HG02973 (cell line): ENCODE measurements around the gene SLC18A2.

Source experiments
- ATAC-seq: cut with Tn5 transposase; IDR thresholded peaks from one replicate; pipeline ENCODE4 v1.9.1; 2021; ENCODE audit warnings: moderate library complexity; ENCODE audit not compliant: unreplicated experiment

Gene SLC18A2

GRCh38 chr10:117237401-117237991 is 3.4 kb upstream of the SLC18A2 start:
- ATAC-seq: peak; percentile 75

GRCh38 chr10:117239051-117239450 is 1.9 kb upstream of the SLC18A2 start:
- no peak for ATAC-seq

GRCh38 chr10:117239721-117240620 is 943 bp upstream of the SLC18A2 start:
- ATAC-seq: no peak

GRCh38 chr10:117241541-117242462 is 888 bp downstream of the SLC18A2 start:
- ATAC-seq: no peak

GRCh38 chr10:117242463-117242832 is 1.5 kb downstream of the SLC18A2 start:
- ATAC-seq: no peak

DNA sequence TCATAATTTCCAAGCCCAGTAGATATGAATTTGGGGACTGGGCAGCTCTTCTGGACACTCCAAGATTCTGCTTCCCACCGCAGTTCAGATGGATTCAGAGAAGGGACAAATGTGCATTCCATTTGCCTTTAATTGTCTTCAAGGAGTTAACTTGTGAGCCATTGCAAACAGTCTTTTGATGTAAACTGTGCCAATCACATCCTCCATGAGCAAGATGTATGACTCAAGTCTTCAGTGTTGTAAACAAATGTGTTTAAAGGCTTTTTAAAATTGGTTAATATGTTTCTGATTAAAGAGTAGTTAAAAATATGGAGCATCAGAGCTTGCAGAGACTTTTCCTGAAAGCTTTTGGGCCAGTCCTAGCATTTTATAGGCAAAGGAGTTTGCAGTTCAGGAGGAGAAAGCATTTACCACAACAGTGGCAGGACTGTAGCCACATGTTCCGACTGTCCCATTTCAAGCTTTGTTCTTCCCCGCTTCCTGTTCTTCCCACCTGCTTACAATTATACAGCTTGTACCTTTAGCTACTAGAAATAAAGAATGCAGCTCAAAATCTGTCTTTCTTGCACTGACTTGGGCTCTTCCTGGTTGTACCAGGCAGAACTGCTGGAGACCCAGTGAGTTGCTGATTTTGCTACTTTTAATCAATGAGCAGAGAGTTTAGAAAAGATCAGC is 6.2 kb downstream of the SLC18A2 start:
- no peak for ATAC-seq

GRCh38 chr10:117248750-117249465 is 8.0 kb downstream of the SLC18A2 start:
- no peak for ATAC-seq

- no peak for ATAC-seq
Measured at GRCh38 chr10:117249493-117250093, 8.7 kb downstream of the SLC18A2 start.

DNA sequence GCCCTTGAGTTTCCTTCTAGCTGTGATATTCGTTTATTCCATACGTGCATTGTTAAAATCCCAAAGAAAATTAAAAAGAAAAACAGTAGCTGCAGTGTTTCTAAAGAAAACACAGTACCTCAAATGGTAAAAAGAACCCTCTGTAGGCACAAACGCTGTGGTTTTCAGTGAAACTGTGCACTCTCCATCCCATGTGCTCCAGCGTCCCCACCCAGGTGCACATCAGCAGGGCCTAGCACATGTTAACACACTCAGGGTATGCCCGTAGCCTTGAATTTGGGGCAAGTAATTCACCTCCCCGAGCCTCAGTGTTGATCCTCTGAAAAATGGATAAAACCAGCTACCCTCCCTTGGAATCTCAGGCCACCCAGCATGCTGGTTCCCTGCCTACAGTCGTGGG is 9.5 kb downstream of the SLC18A2 start:
- ATAC-seq: no peak

DNA sequence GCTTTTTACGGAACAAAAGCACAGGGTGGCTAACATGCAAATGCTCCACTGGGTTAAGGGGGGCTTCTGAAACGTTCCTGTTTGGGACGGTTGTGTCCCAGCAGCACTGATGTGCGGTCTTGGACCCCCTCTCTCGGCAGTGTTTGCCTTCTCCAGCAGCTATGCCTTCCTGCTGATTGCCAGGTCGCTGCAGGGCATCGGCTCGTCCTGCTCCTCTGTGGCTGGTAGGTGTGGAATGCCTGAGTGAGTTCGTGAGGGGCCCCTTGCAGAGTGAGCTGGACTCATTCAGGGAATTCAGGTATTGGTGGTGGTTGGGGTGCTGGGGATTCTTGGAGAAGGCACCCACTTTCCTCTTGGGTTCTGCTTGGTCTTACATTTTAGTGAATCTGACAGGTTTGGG is 13.0 kb downstream of the SLC18A2 start:
- ATAC-seq: no peak

- no peak for ATAC-seq
Measured at GRCh38 chr10:117254338-117254737, 13.4 kb downstream of the SLC18A2 start.

- ATAC-seq: no peak
Measured at GRCh38 chr10:117254774-117255735, 14.1 kb downstream of the SLC18A2 start.

DNA sequence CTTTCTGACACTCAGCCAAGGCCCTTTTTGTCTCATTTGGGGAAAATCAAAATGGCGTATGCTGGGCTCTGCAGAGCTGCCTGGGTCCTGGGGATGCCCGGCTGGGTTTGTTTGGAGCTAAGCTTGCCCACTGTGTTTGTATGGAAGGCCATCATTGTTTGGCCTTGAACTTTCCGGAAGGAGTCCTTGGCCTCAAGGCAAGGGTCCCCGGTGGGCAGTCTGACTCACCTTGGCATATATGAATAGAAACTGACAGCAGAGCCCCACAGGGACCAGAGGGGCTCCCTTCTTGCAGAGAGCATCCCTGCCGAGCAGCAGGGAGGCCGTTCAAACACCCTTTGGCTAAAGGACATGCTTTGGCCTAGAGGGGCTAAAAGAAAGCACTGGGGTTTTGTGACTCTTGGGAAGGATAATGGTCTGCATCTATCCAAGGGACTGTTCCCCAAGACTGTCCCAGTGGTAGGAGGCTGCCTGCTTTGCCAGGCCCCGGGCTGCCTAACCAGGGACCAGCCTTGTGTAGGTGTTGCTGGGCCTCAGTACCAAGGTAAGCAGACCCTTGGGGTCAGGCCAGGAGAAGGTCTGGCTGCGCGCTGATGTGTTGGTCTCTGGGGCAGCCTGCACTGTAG is 15.0 kb downstream of the SLC18A2 start:
- no peak for ATAC-seq

DNA sequence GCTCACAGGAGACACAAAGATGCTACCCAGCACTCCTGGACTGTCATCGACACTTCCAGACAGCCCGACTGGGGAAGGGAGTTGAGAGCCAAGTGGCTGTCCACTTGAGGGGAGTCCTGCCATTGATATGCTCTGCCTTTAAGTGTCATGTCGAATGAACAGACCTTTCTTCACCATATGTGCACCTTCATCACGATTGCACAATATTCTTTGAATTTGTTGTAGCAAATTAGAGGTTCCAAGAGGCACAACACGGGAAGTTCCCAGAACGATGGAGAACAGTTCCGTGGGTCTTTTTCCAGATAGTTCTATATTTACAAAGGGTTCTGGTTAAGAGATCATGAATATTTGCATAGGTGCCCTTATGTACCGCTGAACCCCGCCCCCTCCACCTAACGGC is 16.0 kb downstream of the SLC18A2 start:
- no peak for ATAC-seq

DNA sequence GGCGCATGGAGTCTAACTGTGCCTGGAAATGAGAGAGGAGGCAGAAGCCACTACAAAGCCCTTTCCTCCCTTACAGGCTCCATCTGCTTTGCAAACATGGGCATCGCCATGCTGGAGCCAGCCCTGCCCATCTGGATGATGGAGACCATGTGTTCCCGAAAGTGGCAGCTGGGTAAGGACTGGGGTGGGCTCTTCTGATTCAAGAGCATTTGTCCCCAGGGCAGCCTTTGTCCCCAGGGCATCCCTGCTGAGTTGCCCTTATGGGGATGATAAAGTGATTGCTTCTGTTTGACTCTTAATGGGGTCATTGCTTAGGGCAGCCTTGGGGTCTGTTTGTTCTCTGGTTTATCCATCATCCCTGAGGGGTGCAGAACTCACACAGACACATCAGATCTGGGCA is 16.8 kb downstream of the SLC18A2 start:
- no peak for ATAC-seq

DNA sequence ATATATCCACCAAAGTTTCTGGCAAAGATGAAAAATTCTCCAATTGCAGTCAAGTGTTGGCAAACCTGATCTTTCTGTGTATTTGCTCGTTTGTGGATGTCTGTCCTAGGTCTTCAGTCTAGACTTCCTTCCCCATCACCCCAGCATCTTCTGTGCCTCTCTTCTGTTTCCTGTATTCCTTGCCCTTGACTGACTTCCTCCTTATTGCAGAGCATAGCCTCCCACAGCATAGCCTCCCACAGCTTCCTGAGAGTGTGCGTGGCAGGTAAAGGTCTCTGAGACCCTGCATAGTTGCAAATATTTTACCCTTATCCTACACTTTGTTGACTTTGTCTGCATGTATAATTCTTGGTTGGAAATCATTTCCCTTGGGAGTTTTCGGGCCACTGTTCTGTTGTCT is 18.4 kb downstream of the SLC18A2 start:
- no peak for ATAC-seq

GRCh38 chr10:117260084-117260483 is 19.2 kb downstream of the SLC18A2 start:
- no peak for ATAC-seq

DNA sequence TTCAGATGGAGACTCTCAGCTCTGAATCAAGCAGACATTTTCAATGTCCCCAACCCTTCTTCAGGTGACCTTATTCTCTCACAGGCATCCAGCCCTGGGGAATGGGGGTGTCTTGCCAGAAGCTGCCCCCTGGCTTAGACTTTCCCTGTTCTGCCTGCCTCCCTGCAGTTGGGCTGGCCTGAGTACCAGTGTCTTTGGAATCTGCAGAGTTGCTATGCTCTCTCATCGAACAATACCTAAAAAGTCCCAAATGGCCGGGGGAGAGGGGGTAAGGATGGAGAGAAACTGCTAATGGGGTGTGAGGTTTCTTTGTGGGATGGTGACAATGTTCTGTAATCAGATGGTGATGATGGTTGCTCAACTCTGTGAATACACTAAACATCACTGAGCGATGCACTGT is 20.6 kb downstream of the SLC18A2 start:
- no peak for ATAC-seq
